RPMI7951 (cell line): ENCODE data around the gene LRRC55. TPM values are rescaled to one million over a fixed set of nuclear protein-coding genes. Genes with fewer than 3 reads are reported as not detected.
A peak's percentile ranks its signal among the peaks of the same experiment; 100 is the strongest.

ENCODE experiments used
- DNase-seq: peaks from one replicate; pipeline ENCODE4 v3.0.0-alpha.2; 2012; ENCODE audit warnings: low read depth
- total RNA-seq: library from RNA; depleted of rRNA; stranded (reverse); fragments of >200 nt; shearing (Covaris generic); gene quantifications from 2 replicates; pipeline ENCODE4 v1.2.3, GENCODE V29; 2014; rRNA removed

The LRRC55 gene
- total RNA-seq = not detected in 2 replicates

- no peak for DNase-seq
These were observed at the start of gene LRRC55 for GRCh38 chr11:57181678-57182305. Gene LRRC55 (plus strand): TSS chr11:57181953. CDS start chr11:57182023, 70 bp downstream.

GRCh38 chr11:57133366-57134038 lies 48.3 kb upstream of the LRRC55 start:
- DNase-seq = no peak

GRCh38 chr11:57134284-57134683 lies 47.5 kb upstream of the LRRC55 start:
- DNase-seq = no peak

- no peak for DNase-seq
These were observed 46.6 kb upstream of the LRRC55 start for GRCh38 chr11:57135020-57135751.

- DNase-seq = no peak
These were observed 41.2 kb upstream of the LRRC55 start for GRCh38 chr11:57140568-57140967.

GRCh38 chr11:57143459-57143858 lies 38.3 kb upstream of the LRRC55 start:
- no peak for DNase-seq

- no peak for DNase-seq
These were observed 37.7 kb upstream of the LRRC55 start for GRCh38 chr11:57144075-57144474.

GRCh38 chr11:57144531-57145320 lies 37.0 kb upstream of the LRRC55 start:
- DNase-seq = no peak

- DNase-seq = no peak
These were observed 35.5 kb upstream of the LRRC55 start for GRCh38 chr11:57146301-57146700.

- no peak for DNase-seq
These were observed 33.1 kb upstream of the LRRC55 start for GRCh38 chr11:57148621-57149020.

GRCh38 chr11:57150454-57150917 lies 31.3 kb upstream of the LRRC55 start:
- DNase-seq = peak; percentile 17

GRCh38 chr11:57152134-57152533 lies 29.6 kb upstream of the LRRC55 start:
- DNase-seq = no peak

GRCh38 chr11:57153448-57153847 lies 28.3 kb upstream of the LRRC55 start:
- DNase-seq = no peak

- no peak for DNase-seq
These were observed 27.0 kb upstream of the LRRC55 start for GRCh38 chr11:57154739-57155138.

- DNase-seq = no peak
These were observed 26.4 kb upstream of the LRRC55 start for GRCh38 chr11:57155400-57155799.

- DNase-seq = no peak
These were observed 25.7 kb upstream of the LRRC55 start for GRCh38 chr11:57155838-57156607.

GRCh38 chr11:57156928-57157327 lies 24.8 kb upstream of the LRRC55 start:
- no peak for DNase-seq

GRCh38 chr11:57157624-57158023 lies 24.1 kb upstream of the LRRC55 start:
- no peak for DNase-seq

- no peak for DNase-seq
These were observed 23.6 kb upstream of the LRRC55 start for GRCh38 chr11:57158180-57158579.

- no peak for DNase-seq
These were observed 23.2 kb upstream of the LRRC55 start for GRCh38 chr11:57158599-57158998.

- DNase-seq = no peak
These were observed 21.1 kb upstream of the LRRC55 start for GRCh38 chr11:57160665-57161064.
